GM18498 (cell line): Measurements from ENCODE around the gene PRCD.

Source experiments
- ATAC-seq: cut with Tn5 transposase; IDR thresholded peaks from one replicate; pipeline ENCODE4 v1.9.1; 2021; ENCODE audit warnings: mild to moderate bottlenecking, moderate library complexity; ENCODE audit not compliant: unreplicated experiment

Gene PRCD

GRCh38 chr17:76538281-76538931, 1.4 kb upstream of the PRCD start:
- no peak for ATAC-seq

GRCh38 chr17:76538941-76539570, 788 bp upstream of the PRCD start:
- ATAC-seq = no peak

DNA sequence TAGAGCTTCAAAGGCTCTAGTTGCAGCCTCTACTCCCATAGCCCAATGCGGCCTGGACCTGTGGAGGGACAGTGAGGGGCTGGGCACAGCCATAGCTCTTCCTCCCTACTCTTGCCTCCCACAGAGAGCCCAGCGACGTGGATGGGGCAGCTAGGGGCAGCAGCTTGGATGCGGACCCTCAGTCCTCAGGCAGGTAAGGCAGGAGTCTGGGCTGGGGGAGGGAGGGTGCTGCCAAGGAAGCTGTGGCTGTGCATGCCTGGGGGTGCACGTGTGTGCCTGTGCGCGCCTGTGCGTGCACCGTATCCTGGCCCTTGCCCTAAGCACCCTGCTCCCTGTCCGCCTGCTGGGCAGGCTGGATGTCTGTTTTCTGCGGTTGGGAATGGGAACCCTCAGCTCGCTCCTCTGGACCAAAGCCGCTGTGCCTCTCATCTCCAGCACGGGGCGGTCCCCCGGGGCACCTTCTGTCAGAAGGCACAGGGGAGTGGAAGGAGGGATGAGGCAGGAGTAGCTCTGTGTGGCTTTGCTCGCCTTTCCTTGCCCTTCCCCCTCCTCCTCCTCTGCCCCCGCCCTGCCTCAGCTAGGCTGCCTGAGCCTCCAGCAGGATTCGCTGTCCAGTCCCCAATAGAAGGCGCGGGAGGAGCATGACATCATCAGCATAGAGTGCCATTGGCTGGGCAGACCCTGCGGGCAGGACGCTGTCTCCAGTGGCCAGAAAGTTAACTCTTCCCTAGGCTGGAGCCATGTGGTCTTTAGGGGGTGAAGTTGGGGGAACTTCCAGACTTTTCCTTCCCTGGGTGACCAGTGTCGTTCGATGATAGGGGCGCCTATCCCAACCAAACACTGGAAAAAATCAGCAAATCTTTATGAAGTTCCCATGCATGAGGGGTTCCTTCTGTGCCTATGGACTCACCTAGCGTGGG, 797 bp downstream of the PRCD start:
- no peak for ATAC-seq

DNA sequence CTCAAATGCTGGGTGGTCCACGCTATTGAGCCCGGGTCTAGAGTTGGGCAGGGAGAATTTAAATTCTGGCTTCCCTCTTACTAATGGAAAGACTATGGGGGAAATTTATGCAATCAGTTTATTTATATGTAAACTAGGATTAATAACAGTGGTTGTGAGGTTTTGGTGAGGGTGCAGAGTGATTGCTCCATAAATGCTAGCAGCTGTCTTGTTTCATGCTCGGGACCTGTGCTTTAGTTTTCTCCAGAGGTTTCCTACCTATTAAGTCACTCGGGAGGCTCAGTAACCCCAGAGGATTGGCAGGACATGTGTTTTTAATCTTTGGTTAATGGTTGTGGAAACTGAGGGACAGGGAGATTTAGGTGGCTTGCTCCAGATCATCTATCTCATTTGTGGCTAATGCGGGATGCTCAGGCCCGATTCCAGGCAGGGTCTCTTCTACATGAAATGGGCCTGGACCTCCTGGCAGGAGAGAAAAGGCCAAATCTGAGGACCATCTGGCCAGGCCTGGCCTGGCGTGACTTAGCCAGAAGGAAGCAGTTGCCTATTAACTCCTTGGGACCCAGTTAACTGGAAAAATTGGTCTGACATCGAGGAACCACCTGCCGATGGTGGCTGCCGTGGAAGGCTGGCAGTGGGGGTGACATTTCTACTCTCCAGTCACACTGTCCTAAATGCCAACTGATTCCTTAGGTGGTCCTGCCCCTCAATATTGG, 2.1 kb downstream of the PRCD start:
- ATAC-seq = no peak

GRCh38 chr17:76542566-76542971, 2.7 kb downstream of the PRCD start:
- ATAC-seq = no peak

DNA sequence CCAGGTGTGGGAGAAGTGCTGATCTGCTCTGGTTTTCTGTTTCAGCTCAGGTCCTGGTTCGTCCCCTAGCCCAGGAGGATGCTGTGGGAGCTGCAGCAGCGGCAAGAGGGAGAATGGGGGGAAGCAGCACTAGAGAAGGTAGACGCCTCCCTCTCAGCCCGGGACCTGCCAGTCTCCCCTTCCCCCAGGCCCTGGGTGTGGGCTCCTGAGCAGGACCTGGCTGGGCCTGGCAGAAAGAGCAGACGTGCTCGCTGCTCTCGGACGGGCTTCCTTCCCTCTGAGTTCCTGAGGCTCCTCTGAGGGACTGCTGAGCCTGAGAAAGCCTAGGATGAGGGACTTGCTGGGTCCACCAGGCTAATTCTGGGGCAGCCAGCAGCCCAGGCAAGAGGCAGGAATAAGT, 3.1 kb downstream of the PRCD start:
- no peak for ATAC-seq

- ATAC-seq = no peak
Measured at GRCh38 chr17:76543482-76543825, 3.6 kb downstream of the PRCD start.

DNA sequence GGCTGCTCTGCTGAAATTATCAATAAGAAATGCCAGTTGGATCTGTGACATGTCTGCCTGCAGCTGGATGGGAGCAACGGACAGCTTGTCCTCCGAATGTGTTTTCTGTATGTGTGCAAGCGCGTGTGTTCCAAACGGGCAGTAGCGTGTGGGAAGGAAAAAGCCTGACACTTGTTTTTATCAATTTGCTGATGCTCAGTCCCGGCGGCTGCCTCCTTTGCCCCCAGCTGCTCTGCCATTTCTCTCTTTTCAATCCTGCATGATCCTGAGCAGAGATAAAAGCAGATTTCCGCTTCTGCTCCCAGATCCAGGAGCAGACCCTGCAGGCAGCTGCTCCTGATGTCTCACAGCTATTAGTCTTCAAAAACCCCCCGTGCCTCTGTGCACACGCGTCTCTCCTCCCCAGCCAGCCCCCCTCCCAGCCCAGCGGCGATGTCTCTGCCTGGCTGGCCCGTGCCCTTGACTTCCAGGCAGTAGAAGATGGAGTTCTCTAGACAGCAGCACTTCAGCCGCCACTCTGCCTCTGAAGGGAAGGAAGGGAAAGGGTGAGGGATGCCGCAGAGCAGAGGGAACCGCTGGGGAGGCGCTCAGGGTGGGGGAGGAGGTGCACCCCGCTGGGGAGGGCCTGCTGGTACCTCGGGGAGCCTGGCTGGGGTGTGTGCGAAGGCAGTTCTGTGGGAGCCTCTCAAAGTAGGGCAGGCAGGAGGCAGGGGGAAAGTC, 4.1 kb downstream of the PRCD start:
- ATAC-seq = no peak

DNA sequence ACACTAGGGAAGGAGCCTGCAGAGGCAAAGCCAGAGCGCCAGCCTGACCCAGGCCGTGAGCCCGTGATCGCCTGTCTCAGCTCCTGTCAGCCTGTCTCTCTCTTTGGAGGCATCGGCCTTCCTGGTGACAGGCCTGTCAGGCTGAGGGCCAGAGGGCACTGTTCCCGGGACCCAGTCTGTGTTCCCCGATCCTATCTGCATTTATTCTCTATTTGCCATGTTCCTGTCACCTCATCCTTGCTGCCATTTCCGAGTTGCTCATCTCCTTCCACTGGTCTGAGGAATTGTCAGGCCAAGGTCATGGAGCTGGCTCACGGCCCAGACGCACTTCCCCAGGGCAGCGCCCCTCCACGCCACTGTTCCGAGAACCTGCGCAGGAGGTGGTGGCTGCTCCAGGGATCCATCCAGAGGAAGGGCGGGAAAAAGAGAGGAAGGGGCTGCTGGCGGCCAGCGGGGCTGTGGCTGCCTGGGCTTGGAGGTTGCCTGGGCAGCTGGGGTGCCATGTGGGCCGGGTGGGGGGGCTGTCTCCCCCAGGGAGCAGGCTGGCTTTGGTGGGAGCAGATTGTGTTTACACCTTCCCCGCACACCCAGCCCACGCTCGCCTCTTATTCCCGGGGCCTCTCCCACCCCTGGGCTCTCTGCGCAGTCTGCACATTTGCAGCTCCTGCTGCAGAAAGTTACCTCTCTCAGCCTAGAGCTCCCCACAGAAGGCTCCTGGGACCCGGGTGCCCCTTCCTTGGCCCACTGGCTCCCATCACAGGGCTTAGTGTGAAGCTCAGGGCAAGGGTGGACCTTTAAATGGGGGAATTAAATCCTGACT, 4.9 kb downstream of the PRCD start:
- no peak for ATAC-seq

- ATAC-seq = no peak
Measured at GRCh38 chr17:76545918-76546555, 6.2 kb downstream of the PRCD start.

GRCh38 chr17:76546556-76547182, 6.8 kb downstream of the PRCD start:
- no peak for ATAC-seq

DNA sequence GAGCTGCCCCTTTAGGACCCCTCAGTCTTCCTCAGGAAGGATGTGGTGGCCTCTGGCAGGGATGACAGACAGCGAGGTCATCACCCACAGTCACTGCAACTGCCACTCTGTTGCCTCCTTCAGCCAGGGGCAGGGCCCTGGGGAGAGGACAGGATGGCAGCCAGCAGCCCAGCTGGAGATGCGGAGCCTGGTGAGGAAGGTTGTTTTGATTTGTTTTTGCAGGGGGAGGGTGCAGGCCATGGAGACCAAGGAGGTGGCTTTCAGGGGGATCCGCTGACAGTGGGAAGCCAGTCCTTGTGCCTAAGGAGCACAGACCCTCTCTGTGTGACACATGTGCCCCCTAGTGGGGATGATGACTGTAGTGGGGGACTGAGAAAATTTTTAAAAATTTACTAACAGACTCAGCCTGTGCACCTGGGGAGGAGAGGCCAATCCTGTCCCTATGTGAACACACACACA, 7.4 kb downstream of the PRCD start:
- no peak for ATAC-seq

DNA sequence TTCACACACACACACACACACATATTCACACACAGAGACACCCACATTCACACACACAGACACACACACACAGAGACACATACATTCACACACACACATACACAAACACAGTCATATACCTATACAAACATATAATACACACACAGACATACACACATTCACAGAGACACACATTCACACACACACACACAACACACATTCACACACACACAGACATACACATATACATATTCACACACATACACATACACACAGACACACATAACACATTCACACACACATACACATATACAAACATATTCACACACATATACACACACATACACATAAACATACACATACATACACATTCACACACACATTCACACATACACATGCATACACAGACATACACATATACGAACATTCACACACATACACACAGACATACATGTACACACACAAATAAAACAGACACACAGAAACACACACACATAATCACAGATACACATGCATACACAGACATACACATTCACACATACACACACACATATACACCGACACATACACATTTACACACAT, 7.9 kb downstream of the PRCD start:
- no peak for ATAC-seq

- no peak for ATAC-seq
Measured at GRCh38 chr17:76548378-76549214, 8.8 kb downstream of the PRCD start.

DNA sequence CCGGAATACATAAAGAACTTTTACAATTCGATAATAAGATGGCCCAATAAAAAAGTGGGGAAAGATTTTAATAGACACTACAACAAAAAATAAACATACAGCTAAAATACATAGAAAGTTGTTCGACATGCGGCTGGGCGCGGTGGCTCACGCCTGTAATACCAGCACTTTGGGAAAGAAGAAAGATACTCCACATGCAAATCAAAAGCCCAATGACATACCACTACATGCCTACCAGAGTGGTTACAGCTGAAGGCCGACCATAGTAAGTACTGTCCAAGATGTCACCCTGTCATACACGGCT, 9.3 kb downstream of the PRCD start:
- ATAC-seq = no peak

DNA sequence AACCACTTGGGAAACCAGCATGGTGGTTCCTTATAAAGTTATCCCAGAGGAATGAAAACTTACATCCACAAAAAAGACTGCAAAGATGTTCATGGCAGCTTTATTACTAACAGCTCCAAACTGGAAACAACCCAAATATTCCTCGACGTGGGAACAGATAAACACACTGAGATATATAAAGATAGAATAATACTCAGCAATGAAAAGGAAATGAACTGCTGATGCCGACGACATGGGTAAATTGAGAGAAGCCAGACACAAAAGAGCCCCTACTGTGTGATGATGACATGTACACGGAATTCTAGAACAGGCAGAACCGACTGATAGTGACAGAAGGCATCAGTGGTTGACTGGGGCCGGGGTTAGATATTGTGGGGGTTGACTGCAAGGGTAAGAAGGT, 9.7 kb downstream of the PRCD start:
- no peak for ATAC-seq

DNA sequence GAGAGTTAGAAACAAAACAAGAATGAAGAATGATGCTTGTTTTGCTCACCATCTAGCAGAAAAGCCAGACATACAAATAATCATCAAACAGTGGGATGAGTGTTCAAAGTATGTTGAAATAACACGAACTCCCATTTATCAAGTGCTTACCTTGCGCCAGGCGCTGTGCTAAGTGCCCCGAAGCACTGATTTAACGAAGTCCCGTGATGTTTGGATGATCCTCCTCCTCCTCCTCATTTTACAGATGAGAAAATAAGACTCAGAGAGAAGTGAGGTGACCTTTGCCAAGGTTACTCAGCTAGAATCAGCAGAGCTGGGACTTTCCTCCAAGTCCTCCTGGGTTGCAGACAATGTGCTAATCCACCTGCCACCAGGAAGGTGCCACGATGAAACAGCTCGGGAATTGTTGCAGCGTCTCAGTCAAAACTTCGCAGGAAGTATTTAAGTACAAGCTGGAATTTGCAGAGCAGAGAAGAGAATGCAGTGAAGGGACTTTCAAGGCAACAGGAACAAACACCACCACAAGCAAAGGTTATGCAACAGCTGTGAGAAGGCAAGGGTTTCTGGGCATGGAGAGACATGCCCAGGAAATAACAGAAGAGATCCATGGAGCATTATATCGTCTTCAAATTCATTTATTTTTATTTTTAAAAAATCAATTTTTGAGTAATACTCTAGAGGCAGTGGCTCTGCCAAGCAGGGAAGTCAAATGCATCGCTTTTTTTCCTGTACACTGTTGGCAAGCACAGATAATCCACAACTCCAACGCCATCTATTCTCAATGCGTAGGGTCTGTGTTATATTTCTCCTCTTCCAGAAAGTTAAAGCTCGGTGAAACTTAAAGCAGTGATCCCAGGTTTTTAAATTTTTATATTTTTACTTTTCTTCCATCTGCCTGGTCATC, 11.1 kb downstream of the PRCD start:
- no peak for ATAC-seq
